Activated T-cell treated with anti-CD3 and anti-CD28 coated beads, Interleukin-2, amount 50 U/mL, for 24 hours (primary cell): ENCODE measurements around the gene UBTD1.

ENCODE experiments used
- DNase-seq: peaks from one replicate; pipeline ENCODE4 v3.0.0-alpha.2; 2020
- H3K27ac Mint-ChIP-seq: 2 replicates; pipeline ENCODE4 v1.8.0; 2020; ENCODE audit warnings: mild to moderate bottlenecking, mixed read lengths
- H3K27me3 Mint-ChIP-seq: 2 replicates; pipeline ENCODE4 v1.8.0; 2020; ENCODE audit warnings: mixed read lengths
- H3K36me3 Mint-ChIP-seq: 2 replicates; pipeline ENCODE4 v1.8.0; 2020; ENCODE audit warnings: low read depth, mixed read lengths
- H3K4me1 Mint-ChIP-seq: 2 replicates; pipeline ENCODE4 v1.8.0; 2020; ENCODE audit warnings: low read depth, mixed read lengths
- H3K4me3 Mint-ChIP-seq: 2 replicates; pipeline ENCODE4 v1.8.0; 2020; ENCODE audit warnings: mild to moderate bottlenecking, moderate library complexity, mixed read lengths
- H3K9me3 Mint-ChIP-seq: 2 replicates; pipeline ENCODE4 v1.8.0; 2020; ENCODE audit warnings: mixed read lengths

UBTD1 gene, protein sequence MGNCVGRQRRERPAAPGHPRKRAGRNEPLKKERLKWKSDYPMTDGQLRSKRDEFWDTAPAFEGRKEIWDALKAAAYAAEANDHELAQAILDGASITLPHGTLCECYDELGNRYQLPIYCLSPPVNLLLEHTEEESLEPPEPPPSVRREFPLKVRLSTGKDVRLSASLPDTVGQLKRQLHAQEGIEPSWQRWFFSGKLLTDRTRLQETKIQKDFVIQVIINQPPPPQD

DNA sequence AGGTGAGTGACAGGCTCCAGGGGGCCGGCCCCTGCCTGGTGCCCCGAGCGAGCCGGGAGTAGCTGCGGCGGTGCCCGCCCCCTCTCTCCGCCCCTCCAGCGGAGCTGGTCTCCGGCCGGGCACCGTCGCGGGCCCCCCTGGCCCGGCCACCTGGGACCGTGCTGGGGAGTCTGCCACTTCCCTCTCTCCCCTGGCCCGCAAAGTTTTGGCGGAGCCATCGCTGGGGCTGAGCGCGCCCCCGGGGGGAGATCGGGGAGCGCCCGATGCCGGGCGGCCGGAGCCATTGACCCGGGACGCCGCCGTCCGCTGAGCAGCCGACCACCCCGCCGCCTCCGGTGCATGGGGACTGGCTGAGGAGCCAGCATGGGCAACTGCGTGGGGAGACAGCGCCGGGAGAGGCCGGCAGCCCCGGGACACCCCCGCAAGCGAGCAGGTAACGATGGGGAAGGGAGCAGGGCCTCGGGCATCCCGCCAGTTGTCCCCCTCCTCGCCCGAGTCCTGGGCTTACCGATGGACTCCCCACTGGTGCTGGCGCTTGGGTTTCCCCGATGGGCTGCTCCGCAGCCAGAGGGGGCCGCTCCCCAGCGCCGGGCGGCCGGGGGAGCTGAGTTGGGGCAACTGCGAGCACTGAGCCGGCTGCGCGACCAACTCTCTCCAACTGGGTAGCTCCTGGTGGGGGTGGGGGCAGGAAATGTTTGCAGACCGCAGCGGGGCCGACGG, at the start of gene UBTD1:
UBTD1 (plus strand) TSS at position 84 of the 720 bp plus-strand sequence; CDS start at position 364, 280 bp downstream.
- Mint-ChIP-seq H3K4me3 (peak within 1 kb of the TSS; percentile 94), H3K27ac (peak within 1 kb of the TSS; percentile 99), H3K27me3 (peaks cover 27% of the 10 kb centered on the region), H3K4me1 (peaks cover 39% of the 10 kb centered on the region), H3K9me3 (no peaks in the 10 kb centered on the region), H3K36me3 (peaks cover 38% of the 10 kb centered on the region)
- no peak for DNase-seq

DNA sequence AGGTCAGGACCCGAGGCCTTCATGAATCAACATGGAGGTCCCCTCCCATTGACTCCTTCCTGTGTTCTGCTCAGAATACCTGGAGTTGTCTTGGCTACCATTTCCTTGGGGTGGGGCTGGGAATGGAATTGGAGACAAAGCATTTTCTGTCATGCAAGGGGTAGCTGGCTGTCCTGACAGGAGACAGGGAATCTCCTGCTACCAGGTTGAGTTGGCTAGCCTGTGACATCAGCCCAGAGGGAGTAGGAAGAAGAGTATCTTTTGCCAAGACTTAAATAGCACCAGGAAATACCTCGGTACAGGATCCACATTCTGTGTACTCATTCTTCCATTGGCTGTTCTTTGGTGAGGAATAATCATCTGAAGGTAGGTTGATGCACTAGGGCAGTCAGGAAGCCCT, 47.9 kb upstream of the UBTD1 start:
- DNase-seq = no peak
- peaks cover 76% of the 10 kb centered on the region for H3K36me3 Mint-ChIP-seq
- no peaks in the 10 kb centered on the region for H3K9me3 Mint-ChIP-seq
- H3K27ac Mint-ChIP-seq = peak overlapping the region; percentile 74
- H3K27me3 Mint-ChIP-seq = no peaks in the 10 kb centered on the region
- H3K4me1 Mint-ChIP-seq = peaks cover 68% of the 10 kb centered on the region
- H3K4me3 Mint-ChIP-seq = no peak overlapping the region

DNA sequence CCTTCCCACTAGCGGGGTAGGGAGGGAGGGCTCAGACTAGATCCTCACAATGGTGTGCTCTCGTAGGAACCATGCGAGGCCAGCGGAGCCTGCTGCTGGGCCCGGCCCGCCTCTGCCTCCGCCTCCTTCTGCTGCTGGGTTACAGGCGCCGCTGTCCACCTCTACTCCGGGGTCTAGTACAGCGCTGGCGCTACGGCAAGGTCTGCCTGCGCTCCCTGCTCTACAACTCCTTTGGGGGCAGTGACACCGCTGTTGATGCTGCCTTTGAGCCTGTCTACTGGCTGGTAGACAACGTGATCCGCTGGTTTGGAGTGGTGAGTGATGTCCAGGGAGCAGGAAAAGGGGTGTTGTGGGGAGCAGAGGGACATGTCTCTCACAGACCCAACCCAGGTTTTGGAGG, 47.1 kb upstream of the UBTD1 start:
- Mint-ChIP-seq H3K36me3 (peaks cover 77% of the 10 kb centered on the region), H3K4me3 (no peak overlapping the region), H3K9me3 (no peaks in the 10 kb centered on the region), H3K27ac (peak overlapping the region; percentile 53), H3K27me3 (no peaks in the 10 kb centered on the region), H3K4me1 (peaks cover 72% of the 10 kb centered on the region)
- no peak for DNase-seq

DNA sequence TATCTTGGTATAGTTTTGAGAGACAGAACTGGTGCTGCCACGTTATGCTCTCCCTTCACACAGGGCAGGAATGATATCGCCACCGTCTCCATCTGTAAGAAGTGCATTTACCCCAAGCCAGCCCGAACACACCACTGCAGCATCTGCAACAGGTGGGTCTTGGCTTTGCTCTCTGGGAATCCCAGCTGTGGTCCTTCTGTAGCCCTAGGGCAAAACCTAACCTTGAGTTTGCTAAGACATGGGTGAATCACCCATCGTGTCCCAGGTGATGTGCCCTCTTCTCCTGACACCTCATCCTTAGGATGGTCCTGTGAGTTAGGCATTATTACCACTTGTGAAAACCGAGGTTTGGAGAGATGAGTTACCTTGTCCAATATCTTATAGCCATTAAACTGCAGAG, 46.4 kb upstream of the UBTD1 start:
- Mint-ChIP-seq H3K4me1 (peaks cover 67% of the 10 kb centered on the region), H3K4me3 (no peak overlapping the region), H3K36me3 (peaks cover 80% of the 10 kb centered on the region), H3K27me3 (no peaks in the 10 kb centered on the region), H3K27ac (peak overlapping the region; percentile 95), H3K9me3 (no peaks in the 10 kb centered on the region)
- no peak for DNase-seq

DNA sequence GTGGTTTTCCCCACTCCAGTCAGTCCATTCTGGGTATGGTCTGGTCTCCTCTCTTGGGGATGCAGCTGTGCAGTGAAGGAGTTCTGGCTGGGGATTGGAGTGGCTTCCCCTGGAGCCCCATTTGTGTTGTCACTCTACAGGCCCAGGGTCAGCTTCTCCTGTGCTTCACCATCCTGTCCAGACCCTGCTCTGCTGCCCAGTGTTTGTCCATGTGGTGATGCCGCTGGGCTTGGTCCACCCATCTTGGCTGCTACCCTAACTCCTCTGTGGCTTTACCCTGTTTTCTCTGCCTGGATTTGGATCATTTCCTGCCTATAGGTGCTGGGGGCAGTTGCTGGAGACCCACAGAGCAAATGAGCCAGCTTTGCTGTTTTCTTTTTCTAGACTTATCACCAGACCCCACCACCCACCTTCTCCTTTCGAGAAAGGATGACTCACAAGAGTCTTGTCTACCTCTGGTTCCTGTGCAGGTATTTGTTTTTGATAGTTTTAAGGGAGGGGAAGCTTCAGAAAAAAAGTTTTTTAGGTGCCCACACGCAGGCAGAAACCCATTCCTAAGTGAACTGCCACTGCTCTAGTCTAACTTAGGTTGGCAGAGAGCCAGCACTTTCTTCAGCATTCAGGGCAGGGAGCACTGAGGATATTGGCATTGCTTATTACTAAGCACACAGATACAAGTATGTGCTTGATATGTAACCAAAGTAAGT, 44.2 kb upstream of the UBTD1 start:
- no peaks in the 10 kb centered on the region for H3K9me3 Mint-ChIP-seq
- DNase-seq = peak; percentile 53
- no peaks in the 10 kb centered on the region for H3K27me3 Mint-ChIP-seq
- H3K27ac Mint-ChIP-seq = peak overlapping the region; percentile 95
- H3K4me1 Mint-ChIP-seq = peaks cover 52% of the 10 kb centered on the region
- no peak overlapping the region for H3K4me3 Mint-ChIP-seq
- H3K36me3 Mint-ChIP-seq = peaks cover 92% of the 10 kb centered on the region

DNA sequence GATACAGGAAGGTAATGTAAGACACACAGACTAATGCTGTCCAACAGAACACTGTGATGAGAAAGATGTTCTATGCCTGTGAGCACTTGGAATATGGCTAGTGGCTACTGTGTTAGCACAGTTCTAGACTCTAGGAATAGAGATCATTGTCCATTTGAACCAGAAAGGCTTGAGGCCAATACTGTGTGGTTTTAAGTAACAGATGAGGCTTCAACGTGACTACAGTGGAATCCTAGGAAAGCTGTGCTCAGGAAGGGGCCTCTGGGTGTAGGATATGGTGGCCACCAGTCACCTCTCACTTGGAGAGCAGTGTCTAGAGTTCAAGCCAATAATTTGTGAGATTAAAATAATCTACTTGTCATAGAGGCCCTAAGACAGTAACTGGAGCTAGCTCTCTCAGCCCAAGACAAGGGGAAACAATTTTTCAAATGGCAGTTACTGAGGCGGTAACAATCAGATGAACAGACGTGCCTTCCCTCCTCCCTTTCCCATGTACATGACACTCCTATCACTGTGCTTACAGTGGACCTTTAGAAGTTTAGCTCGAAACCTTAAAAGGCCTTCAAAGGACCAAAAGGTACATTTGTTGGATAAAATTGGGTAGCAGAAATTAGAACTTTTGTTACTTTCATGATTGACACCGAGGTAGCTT, 42.6 kb upstream of the UBTD1 start:
- peak overlapping the region; percentile 95 for H3K27ac Mint-ChIP-seq
- H3K9me3 Mint-ChIP-seq = no peaks in the 10 kb centered on the region
- H3K36me3 Mint-ChIP-seq = peaks cover 98% of the 10 kb centered on the region
- H3K27me3 Mint-ChIP-seq = no peaks in the 10 kb centered on the region
- H3K4me3 Mint-ChIP-seq = no peak overlapping the region
- peaks cover 43% of the 10 kb centered on the region for H3K4me1 Mint-ChIP-seq
- no peak for DNase-seq

DNA sequence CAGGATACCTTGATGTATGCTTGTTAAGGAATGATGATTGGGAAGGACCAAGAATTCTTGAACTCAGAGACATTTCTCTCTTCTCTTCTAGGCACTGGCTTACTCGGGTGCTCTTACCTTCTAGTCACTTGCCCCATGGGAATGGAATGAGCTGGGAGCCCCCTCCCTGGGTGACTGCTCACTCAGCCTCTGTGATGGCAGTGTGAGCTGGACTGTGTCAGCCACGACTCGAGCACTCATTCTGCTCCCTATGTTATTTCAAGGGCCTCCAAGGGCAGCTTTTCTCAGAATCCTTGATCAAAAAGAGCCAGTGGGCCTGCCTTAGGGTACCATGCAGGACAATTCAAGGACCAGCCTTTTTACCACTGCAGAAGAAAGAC, 42.0 kb upstream of the UBTD1 start:
- H3K27me3 Mint-ChIP-seq = no peaks in the 10 kb centered on the region
- no peak for DNase-seq
- no peaks in the 10 kb centered on the region for H3K9me3 Mint-ChIP-seq
- peak overlapping the region; percentile 95 for H3K27ac Mint-ChIP-seq
- H3K36me3 Mint-ChIP-seq = peaks cover 99% of the 10 kb centered on the region
- no peak overlapping the region for H3K4me3 Mint-ChIP-seq
- H3K4me1 Mint-ChIP-seq = peaks cover 43% of the 10 kb centered on the region

DNA sequence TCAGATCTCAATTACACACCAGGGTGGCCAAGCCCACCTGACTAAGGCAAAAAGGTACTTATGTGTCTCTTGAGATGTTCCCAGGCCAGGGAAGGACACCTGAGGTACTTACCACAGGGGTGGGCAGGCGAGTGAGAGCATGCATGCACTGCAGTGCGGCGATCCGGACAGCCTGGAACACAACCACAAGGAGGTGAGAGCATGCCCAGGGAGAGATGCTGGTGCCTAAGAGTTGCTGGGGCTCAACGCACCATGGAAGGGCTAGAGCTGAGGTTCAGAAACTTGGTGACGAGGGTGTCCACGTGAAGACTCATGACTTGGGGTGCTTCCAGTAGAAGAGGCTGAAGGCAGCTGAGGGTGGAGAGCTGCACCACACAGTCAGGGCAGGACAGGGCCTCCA, 39.6 kb upstream of the UBTD1 start:
- no peak overlapping the region for H3K4me3 Mint-ChIP-seq
- no peaks in the 10 kb centered on the region for H3K27me3 Mint-ChIP-seq
- H3K27ac Mint-ChIP-seq = peak overlapping the region; percentile 53
- no peaks in the 10 kb centered on the region for H3K9me3 Mint-ChIP-seq
- H3K4me1 Mint-ChIP-seq = peaks cover 26% of the 10 kb centered on the region
- DNase-seq = no peak
- peaks cover 99% of the 10 kb centered on the region for H3K36me3 Mint-ChIP-seq

DNA sequence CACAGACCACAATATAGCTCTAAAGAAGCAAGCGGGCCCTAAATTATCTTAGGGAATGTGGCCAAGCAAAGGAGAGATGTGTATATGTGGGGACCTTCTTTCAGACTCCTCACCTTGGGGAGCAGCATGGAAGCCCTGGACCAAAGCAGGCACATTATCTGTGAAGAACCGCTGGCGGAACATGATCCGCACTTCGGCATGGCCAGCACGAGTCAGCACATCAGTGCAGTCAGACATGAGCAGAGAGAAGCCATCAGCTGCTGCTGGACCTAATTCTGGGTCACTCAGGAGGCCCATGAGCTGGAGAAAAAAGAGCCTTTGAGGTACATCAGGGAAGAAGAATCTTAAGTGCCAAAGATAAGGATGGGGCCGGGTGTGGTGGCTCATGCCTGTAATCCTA, 38.8 kb upstream of the UBTD1 start:
- Mint-ChIP-seq H3K9me3 (no peaks in the 10 kb centered on the region), H3K4me3 (no peak overlapping the region), H3K27me3 (no peaks in the 10 kb centered on the region), H3K27ac (peak overlapping the region; percentile 70), H3K4me1 (peaks cover 18% of the 10 kb centered on the region), H3K36me3 (peaks cover 99% of the 10 kb centered on the region)
- no peak for DNase-seq

DNA sequence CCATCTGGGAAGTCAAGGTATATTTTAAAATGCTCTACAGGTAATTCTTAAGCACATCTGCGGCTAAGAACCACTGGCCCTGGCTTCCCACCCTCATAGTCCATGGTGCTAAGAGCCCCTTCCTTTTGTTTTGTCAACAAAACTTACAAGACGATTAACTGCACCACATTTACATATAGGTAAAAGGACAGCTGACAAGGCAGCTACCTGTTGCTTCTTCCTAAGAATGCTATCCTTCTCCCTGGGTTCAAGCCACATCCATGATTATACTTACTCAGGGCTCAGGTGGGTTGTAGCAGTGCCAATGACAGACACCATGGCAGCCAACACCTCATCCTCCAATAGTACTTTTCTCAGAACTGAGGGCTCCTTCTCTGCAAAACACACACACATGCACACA, 36.4 kb upstream of the UBTD1 start:
- Mint-ChIP-seq H3K4me1 (no peaks in the 10 kb centered on the region), H3K9me3 (no peaks in the 10 kb centered on the region), H3K27ac (peak overlapping the region; percentile 47), H3K36me3 (peaks cover 99% of the 10 kb centered on the region), H3K4me3 (no peak overlapping the region), H3K27me3 (no peaks in the 10 kb centered on the region)
- DNase-seq = no peak

DNA sequence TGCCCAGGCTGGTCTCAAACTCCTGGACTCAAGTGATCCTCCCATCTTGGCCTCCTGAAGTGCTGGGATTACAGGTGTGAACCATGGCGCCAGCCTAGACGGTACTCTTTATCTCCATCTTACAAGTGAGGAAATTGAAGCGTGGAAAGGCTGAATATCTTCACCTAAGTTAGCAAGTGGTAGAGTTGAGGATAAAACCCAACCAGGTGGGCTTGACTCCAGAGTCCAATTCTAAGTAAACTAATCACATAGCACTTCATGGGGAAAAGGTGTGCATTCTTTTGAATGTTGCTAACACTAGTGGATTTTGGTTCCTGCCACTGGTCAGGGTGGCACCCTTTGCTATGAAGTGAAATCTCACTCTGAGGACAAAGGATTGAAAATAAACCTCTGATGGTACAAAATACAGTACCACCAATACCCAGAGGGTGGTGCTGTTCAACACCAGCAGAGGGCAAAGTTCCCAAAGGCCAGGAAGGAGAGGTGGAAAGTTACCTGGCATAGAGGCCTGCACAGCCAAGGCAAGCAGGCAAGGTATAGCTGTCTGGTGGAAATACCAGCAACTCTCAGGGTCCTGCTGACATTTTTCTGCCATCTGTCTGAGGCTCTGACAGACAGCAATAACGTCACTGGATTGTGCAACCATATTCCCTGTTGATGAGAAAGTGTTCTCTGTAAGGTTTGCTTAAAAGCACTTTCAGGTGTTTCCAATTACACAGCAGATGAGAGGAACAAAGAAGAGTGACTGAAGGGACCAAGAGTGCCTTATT, 35.2 kb upstream of the UBTD1 start:
- no peak for DNase-seq
- Mint-ChIP-seq H3K27me3 (no peaks in the 10 kb centered on the region), H3K4me3 (no peak overlapping the region), H3K27ac (peak overlapping the region; percentile 79), H3K9me3 (no peaks in the 10 kb centered on the region), H3K36me3 (peaks cover 100% of the 10 kb centered on the region), H3K4me1 (no peaks in the 10 kb centered on the region)

DNA sequence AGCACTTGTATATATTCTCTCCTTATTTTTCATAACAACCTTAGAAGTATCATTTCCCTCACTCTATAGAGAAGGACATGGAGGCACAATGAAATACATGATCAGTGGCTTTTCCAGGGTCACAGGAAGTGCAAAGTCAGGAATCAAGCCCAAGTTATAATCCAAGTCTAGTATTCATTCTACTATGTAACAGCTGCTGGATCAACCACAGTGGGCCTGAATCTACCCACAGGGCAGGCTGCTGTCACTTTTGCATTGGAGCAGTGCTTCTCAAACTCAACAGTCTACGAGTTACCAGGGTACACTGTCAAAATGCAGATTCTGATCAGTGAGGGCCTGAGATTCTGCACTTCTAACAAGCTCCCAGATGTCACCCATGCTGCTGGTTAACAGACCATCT, 34.5 kb upstream of the UBTD1 start:
- Mint-ChIP-seq H3K36me3 (peaks cover 100% of the 10 kb centered on the region), H3K27me3 (no peaks in the 10 kb centered on the region), H3K27ac (peak overlapping the region; percentile 79), H3K4me3 (no peak overlapping the region), H3K4me1 (no peaks in the 10 kb centered on the region), H3K9me3 (no peaks in the 10 kb centered on the region)
- DNase-seq = no peak

DNA sequence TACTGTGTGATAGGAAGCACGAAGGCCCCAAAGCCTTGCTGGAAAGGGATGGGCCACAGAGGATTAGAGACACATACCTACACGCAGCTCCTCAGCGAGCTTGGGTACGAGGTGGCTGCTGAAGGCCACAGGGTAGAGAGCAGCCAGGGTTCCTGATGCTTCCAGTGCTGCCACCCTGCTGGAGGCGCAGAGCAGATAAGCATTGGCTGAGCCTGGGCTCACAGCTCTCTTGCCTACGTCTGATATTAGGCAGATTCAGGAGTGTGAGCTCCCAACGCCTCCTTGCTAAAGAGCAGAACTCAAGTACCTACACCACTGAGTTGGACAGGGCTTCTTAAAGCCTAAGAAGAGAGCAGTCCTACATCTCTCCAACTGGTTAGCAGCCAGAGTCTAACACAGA, 32.7 kb upstream of the UBTD1 start:
- Mint-ChIP-seq H3K27ac (peak overlapping the region; percentile 41), H3K4me3 (no peak overlapping the region), H3K9me3 (no peaks in the 10 kb centered on the region), H3K27me3 (no peaks in the 10 kb centered on the region), H3K4me1 (no peaks in the 10 kb centered on the region), H3K36me3 (peaks cover 100% of the 10 kb centered on the region)
- no peak for DNase-seq

DNA sequence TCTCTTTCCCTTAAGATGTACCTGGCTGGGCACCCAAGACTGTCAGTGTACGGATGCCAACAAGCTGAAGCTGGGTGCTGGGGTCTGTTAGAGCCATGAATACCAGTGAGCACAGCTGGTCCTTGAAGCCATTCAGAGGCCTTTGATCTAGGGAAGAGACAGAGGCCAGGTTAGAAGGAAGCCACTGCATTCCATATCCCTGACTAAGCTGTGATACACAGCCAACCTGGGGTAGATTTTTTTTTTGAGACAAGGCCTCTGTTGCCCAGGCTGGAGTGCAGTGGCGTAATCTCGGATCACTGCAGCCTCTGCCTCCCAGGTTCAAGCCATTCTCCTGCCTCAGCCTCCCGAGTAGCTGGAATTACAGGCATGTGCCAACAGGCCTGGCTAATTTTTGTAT, 32.0 kb upstream of the UBTD1 start:
- DNase-seq = no peak
- Mint-ChIP-seq H3K4me3 (no peak overlapping the region), H3K36me3 (peaks cover 94% of the 10 kb centered on the region), H3K4me1 (no peaks in the 10 kb centered on the region), H3K9me3 (no peaks in the 10 kb centered on the region), H3K27ac (peak overlapping the region; percentile 41), H3K27me3 (no peaks in the 10 kb centered on the region)
